Glutamatergic neuron (in vitro differentiated cells): Measurements from ENCODE around the gene CLPX. TPM values are rescaled to one million over a fixed set of nuclear protein-coding genes. Genes with fewer than 3 reads are reported as not detected.
"Not testable (repeated sequence)": the region's sequence is repeated elsewhere in the genome, so short reads cannot be mapped to it uniquely, and the experiment has no call there.

Experiments used
- DNase-seq: peaks from one replicate; pipeline ENCODE4 v3.0.0; 2022
- H3K27ac Mint-ChIP-seq: one replicate; pipeline ENCODE4 v1.8.0; 2020; ENCODE audit warnings: mild to moderate bottlenecking, mixed read lengths, inconsistent platforms; ENCODE audit not compliant: unreplicated experiment
- H3K27me3 Mint-ChIP-seq: one replicate; pipeline ENCODE4 v1.8.0; 2020; ENCODE audit warnings: mild to moderate bottlenecking, moderate library complexity, mixed read lengths, inconsistent platforms; ENCODE audit not compliant: unreplicated experiment
- H3K36me3 Mint-ChIP-seq: one replicate; pipeline ENCODE4 v1.8.0; 2020; ENCODE audit warnings: mild to moderate bottlenecking, mixed read lengths, inconsistent platforms; ENCODE audit not compliant: unreplicated experiment
- H3K4me1 Mint-ChIP-seq: one replicate; pipeline ENCODE4 v1.8.0; 2020; ENCODE audit warnings: mild to moderate bottlenecking, low read depth, mixed read lengths, inconsistent platforms; ENCODE audit not compliant: unreplicated experiment
- H3K4me3 Mint-ChIP-seq: one replicate; pipeline ENCODE4 v1.8.0; 2020; ENCODE audit warnings: mild to moderate bottlenecking, mixed read lengths, inconsistent platforms; ENCODE audit not compliant: unreplicated experiment
- H3K9me3 Mint-ChIP-seq: one replicate; pipeline ENCODE4 v1.8.0; 2020; ENCODE audit warnings: mild to moderate bottlenecking, moderate library complexity, mixed read lengths, inconsistent platforms; ENCODE audit not compliant: unreplicated experiment
- long read RNA-seq: library from polyadenylated mRNA; unstranded; transcript quantifications from one replicate; pipeline ENCODE4 v2.0.0, GENCODE V29; 2020; ENCODE audit not compliant: unreplicated experiment
- total RNA-seq: library from RNA; stranded (reverse); fragmentation: NEBNext Ultra II Directional; extraction: Animal tissue kit (Norgen Biotek cat#: 25700); gene quantifications from one replicate; pipeline ENCODE4 v1.2.1, GENCODE V29; 2021; ENCODE audit not compliant: unreplicated experiment
- TF ChIP-seq, protein P1 (sequence below): fragments of 200-600 bp; sonication (generic); IDR thresholded peaks from one replicate; pipeline ENCODE4 v1.5.0; 2021; ENCODE audit not compliant: partially characterized antibody, unreplicated experiment

The CLPX gene
- total RNA-seq = 28.6 TPM
- long read RNA-seq, full-length matches to known transcripts = 7 of 7 reads
- long read RNA-seq, partial matches to known transcripts = 0 of 7 reads
- long read RNA-seq, other reads (novel, unspliced or antisense) = 0 of 7 reads

DNA sequence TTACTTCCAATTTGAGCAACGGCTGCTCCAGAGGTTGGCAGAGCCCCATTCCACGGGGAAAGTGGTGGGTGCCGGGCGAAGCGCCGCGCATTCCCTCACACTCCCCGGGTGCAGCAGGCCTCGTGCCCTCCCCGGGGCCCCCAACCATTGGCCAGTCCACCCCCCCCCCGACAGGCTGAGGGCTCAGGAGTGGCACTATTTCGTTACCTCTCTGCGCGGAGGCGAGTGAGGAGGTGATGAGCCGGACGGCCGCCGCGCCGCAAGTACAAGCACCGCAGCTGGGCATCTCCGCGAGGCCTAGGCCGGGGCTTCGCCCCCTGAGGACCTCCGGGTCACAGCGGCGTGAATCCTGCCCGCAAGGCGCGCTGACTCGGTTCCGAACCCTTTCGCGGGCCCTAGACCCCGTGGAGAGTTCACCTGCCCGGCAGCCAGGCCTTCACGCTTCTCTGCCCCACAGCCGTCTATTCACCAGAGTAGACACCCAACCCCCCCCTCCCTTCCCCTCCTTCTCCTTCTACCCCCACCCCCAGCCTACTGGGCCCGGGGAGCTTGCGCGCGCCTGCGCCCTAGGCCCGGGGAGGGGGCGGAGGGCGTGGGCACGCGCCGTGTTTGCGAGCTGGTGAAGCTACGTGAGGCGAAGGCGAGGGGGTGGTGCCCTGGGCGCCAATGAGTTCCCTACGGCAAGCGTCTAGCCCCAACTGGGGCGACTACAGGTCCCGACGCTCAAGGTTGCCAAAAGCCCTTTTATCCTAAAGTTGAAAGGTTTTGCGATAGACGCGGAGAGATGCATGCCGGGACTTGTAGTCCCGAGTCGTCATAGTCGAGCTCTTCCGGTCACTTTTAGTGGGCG lies at the start of gene CLPX:
Gene CLPX (minus strand): TSS at position 475 of the 850 bp plus-strand sequence. CDS start 189 bp downstream, at position 286.
- H3K36me3 Mint-ChIP-seq = no peaks in the 10 kb centered on the region
- peaks cover 3% of the 10 kb centered on the region for H3K9me3 Mint-ChIP-seq
- H3K4me1 Mint-ChIP-seq = peaks cover 3% of the 10 kb centered on the region
- TF ChIP-seq, protein P1, sequence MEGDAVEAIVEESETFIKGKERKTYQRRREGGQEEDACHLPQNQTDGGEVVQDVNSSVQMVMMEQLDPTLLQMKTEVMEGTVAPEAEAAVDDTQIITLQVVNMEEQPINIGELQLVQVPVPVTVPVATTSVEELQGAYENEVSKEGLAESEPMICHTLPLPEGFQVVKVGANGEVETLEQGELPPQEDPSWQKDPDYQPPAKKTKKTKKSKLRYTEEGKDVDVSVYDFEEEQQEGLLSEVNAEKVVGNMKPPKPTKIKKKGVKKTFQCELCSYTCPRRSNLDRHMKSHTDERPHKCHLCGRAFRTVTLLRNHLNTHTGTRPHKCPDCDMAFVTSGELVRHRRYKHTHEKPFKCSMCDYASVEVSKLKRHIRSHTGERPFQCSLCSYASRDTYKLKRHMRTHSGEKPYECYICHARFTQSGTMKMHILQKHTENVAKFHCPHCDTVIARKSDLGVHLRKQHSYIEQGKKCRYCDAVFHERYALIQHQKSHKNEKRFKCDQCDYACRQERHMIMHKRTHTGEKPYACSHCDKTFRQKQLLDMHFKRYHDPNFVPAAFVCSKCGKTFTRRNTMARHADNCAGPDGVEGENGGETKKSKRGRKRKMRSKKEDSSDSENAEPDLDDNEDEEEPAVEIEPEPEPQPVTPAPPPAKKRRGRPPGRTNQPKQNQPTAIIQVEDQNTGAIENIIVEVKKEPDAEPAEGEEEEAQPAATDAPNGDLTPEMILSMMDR = no peak
- H3K4me3 Mint-ChIP-seq = peak within 1 kb of the TSS; percentile 97
- DNase-seq = peak; percentile 84
- H3K27me3 Mint-ChIP-seq = peaks cover 2% of the 10 kb centered on the region
- H3K27ac Mint-ChIP-seq = peak within 1 kb of the TSS; percentile 79

DNA sequence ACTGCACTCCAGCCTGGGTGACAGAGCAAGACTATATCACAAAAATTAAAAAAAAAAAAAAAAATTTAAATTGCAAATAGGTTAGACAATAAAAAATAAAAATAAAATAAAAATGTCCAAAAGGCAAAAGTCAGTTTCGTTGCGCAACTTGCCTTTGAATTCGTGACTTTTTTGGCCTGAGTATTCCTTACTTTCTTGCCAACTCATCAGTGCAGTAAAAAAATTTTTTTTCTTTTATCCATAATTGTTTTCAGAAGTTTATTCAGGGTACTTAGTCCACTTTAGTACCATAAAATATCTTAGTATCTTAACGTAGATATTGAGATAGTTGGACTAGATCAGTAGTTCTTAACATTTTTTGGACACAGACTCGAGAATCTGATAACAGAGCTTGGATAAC lies 48.6 kb upstream of the CLPX start:
- H3K27me3 Mint-ChIP-seq = peaks cover 6% of the 10 kb centered on the region
- no peak overlapping the region for H3K4me3 Mint-ChIP-seq
- H3K9me3 Mint-ChIP-seq = peaks cover 2% of the 10 kb centered on the region
- no peaks in the 10 kb centered on the region for H3K4me1 Mint-ChIP-seq
- no peaks in the 10 kb centered on the region for H3K36me3 Mint-ChIP-seq
- TF ChIP-seq, protein P1 = no peak
- DNase-seq = no peak
- no peak overlapping the region for H3K27ac Mint-ChIP-seq

- Mint-ChIP-seq H3K9me3 (no peaks in the 10 kb centered on the region), H3K27me3 (peaks cover 3% of the 10 kb centered on the region), H3K4me1 (no peaks in the 10 kb centered on the region), H3K4me3 (no peak overlapping the region), H3K27ac (no peak overlapping the region), H3K36me3 (no peaks in the 10 kb centered on the region)
- TF ChIP-seq, protein P1 = no peak
- DNase-seq = no peak
Measured at GRCh38 chr15:65232520-65232919, 47.4 kb upstream of the CLPX start.

GRCh38 chr15:65231306-65231705 lies 46.2 kb upstream of the CLPX start:
- Mint-ChIP-seq H3K9me3 (no peaks in the 10 kb centered on the region), H3K4me3 (no peak overlapping the region), H3K36me3 (no peaks in the 10 kb centered on the region), H3K4me1 (no peaks in the 10 kb centered on the region), H3K27me3 (peaks cover 3% of the 10 kb centered on the region), H3K27ac (no peak overlapping the region)
- TF ChIP-seq, protein P1 = no peak
- DNase-seq = no peak

- not testable (repeated sequence) for DNase-seq, H3K4me3 Mint-ChIP-seq, H3K9me3 Mint-ChIP-seq, H3K36me3 Mint-ChIP-seq, H3K4me1 Mint-ChIP-seq, H3K27ac Mint-ChIP-seq, H3K27me3 Mint-ChIP-seq
Measured at GRCh38 chr15:65226901-65227300, 41.8 kb upstream of the CLPX start.
